Fibroblast of villous mesenchyme (primary cell): ENCODE measurements around the gene FXYD1. TPM values are rescaled to one million over a fixed set of nuclear protein-coding genes. Genes with fewer than 3 reads are reported as not detected.

Experiments
- DNase-seq: peaks from one replicate; pipeline ENCODE4 v3.0.0-alpha.2; 2010; ENCODE audit warnings: low read depth
- H3K4me3 ChIP-seq: 2 replicates; pipeline ENCODE4 v1.5.1; 2011; ENCODE audit warnings: low read depth, mild to moderate bottlenecking, low read length
- CTCF ChIP-seq: IDR thresholded peaks from 2 replicates; pipeline ENCODE4 v1.5.1; 2012; ENCODE audit warnings: low read depth, mild to moderate bottlenecking, low read length; ENCODE audit not compliant: insufficient read depth
- total RNA-seq: library from RNA; depleted of rRNA; stranded (reverse); fragments of >200 nt; gene quantifications from 2 replicates; pipeline ENCODE4 v1.2.3, GENCODE V29; 2012

The FXYD1 gene
- total RNA-seq, 1 donor: not detected

- no peak for DNase-seq
- no peak overlapping the region for H3K4me3 ChIP-seq
- no peak for TF ChIP-seq CTCF
Measured at GRCh38 chr19:35166100-35167063, 27.8 kb downstream of the FXYD1 start.

DNA sequence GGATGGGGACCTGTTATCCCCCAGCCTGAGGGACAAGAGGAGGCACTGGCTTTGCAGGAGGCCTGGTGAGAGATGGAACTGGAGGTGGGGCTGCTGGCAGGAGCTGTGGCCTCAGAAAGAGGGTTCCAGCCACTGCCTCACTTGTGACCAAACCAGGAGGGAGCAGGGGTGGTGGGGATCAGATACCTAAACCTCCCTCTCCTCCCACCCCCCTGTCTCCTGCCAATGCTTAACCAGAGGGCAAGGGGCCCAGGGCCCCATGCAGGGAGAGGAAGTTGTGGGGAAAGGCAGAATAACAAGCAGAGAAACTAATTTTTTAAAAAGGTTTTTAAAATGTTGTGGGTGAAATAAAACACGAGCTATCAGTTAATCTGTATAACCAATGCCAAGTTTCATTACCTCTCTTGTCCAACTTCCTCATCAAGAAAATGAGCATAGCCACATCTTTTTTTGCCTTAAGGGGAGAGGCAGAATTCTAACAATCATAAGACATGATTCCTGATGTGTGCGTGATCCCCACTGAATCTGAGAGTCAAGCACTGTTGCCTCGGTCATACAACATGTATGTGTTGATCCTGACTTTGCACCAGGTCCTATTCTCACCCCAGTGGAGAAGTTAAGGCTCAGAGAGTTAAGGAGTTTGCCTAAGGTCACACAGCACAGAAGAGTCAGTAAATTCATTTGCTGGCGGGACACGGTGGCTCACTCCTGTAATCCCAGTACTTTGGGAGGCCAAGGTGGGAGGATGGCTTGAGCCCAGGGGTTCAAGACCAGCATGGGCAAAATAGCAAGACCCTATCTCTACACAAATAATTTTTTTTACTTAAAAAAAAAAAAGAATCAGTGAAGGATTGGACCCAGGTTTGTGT, 28.9 kb downstream of the FXYD1 start:
- no peak overlapping the region for H3K4me3 ChIP-seq
- no peak for DNase-seq
- no peak for TF ChIP-seq CTCF

DNA sequence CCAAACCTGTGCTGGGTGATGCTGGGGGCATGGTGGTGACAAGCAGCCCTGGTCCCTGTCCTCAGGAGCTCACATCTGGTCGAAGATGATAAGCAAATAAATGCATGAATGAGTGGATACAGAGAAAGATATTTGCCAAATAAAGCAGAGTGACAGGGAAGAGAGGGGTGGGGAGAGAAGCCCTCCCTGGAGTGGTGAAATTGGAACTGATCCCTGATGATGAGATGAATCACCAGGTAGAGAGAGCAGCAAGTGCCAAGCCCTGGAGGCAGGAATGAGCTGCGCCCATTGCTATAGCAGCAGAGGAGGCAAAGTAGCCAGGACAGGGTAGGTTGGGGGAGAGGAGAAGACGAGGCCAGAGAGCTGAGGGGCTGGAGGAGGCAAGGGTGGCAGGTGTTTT, 29.6 kb downstream of the FXYD1 start:
- no peak overlapping the region for H3K4me3 ChIP-seq
- DNase-seq: no peak
- no peak for TF ChIP-seq CTCF

GRCh38 chr19:35169221-35169995, 30.8 kb downstream of the FXYD1 start:
- TF ChIP-seq CTCF: no peak
- H3K4me3 ChIP-seq: no peak overlapping the region
- DNase-seq: no peak

DNA sequence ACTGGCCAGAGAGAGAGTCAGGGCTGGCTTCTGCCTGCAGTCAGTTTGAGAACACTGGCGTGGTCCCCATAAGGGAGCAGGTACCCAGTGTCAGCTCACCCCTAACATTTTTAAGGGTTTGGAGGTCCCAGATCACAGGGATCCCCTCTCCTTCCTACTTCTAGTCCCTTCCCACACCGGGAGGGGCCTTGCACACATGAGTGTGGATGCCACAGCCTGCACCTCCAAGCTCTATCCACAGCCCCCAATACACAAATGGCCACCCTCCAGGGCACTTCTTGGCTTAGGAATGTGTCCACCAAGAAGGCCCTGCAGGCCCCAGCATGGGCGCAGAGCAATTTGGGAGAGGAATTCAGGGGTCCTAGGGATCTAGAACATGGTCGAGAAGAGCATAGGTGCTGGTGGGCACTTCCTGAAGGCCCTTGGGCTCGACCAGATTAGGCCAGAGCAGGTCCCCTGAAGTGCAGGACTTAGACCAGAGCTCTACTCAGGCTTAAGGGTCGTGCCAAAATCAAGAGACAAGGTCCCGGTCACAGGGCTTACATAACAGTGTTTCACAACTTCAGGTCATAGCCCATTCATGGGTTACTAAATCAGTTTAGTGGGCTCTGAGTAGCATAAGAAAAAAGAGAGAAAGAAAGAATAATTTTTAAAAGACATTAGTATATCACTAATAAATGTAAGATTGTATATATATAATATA, 31.9 kb downstream of the FXYD1 start:
- no peak for TF ChIP-seq CTCF
- DNase-seq: no peak
- no peak overlapping the region for H3K4me3 ChIP-seq

- TF ChIP-seq CTCF: no peak
- no peak for DNase-seq
- no peak overlapping the region for H3K4me3 ChIP-seq
Measured at GRCh38 chr19:35171730-35172129, 33.1 kb downstream of the FXYD1 start.
